Parathyroid adenoma (tissue), 2 donors: ENCODE data around the gene LMO4.

Experiments used
- H2AFZ ChIP-seq: fragments of 300-600 bp; sonication (generic); one replicate; pipeline ENCODE4 v1.7.0; 2017; ENCODE audit warnings: antibody characterized with exemption, mild to moderate bottlenecking
- H3K27ac ChIP-seq: fragments of 300-600 bp; sonication (generic); one replicate; pipeline ENCODE4 v1.7.0; 2017
- H3K27me3 ChIP-seq: fragments of 300-600 bp; sonication (generic); one replicate; pipeline ENCODE4 v1.7.0; 2017; ENCODE audit warnings: low read length; ENCODE audit not compliant: control insufficient read depth, insufficient read depth
- H3K36me3 ChIP-seq: fragments of 300-600 bp; sonication (generic); one replicate; pipeline ENCODE4 v1.7.0; 2017; ENCODE audit warnings: low read length; ENCODE audit not compliant: control insufficient read depth, insufficient read depth
- H3K4me1 ChIP-seq: fragments of 300-600 bp; sonication (generic); one replicate; pipeline ENCODE4 v1.7.0; 2017; ENCODE audit warnings: control low read depth
- H3K4me2 ChIP-seq: fragments of 300-600 bp; sonication (generic); one replicate; pipeline ENCODE4 v1.7.0; 2017; ENCODE audit warnings: low read length
- H3K4me3 ChIP-seq: fragments of 300-600 bp; sonication (generic); one replicate; pipeline ENCODE4 v1.7.0; 2017; ENCODE audit warnings: low read depth, low read length
- H3K79me2 ChIP-seq: fragments of 300-600 bp; sonication (generic); one replicate; pipeline ENCODE4 v1.7.0; 2017; ENCODE audit warnings: control low read depth
- H3K9ac ChIP-seq: fragments of 300-600 bp; sonication (generic); one replicate; pipeline ENCODE4 v1.7.0; 2017; ENCODE audit warnings: mild to moderate bottlenecking
- H3K9me3 ChIP-seq: fragments of 300-600 bp; sonication (generic); one replicate; pipeline ENCODE4 v1.7.0; 2017; ENCODE audit warnings: low read length; ENCODE audit not compliant: control insufficient read depth
- CTCF ChIP-seq: fragments of 300-600 bp; sonication (generic); IDR thresholded peaks from one replicate; pipeline ENCODE4 v1.7.0; 2017; ENCODE audit warnings: antibody characterized with exemption, mild to moderate bottlenecking
- donor health status: primary hyperparathyroidism.

The LMO4 gene

GRCh38 chr1:87296206-87296605, 32.5 kb upstream of the LMO4 start:
- Histone ChIP-seq H3K4me1 (no peaks in the 10 kb centered on the region), H3K27ac (no peak overlapping the region), H3K9me3 (no peaks in the 10 kb centered on the region), H3K79me2 (no peaks in the 10 kb centered on the region), H3K4me3 (no peak overlapping the region), H3K36me3 (no peaks in the 10 kb centered on the region), H3K9ac (no peak overlapping the region), H3K4me2 (no peak overlapping the region), H2AFZ (no peak overlapping the region), H3K27me3 (no peaks in the 10 kb centered on the region)
- TF ChIP-seq CTCF = no peak

GRCh38 chr1:87299661-87300060, 29.0 kb upstream of the LMO4 start:
- Histone ChIP-seq H3K4me1 (no peaks in the 10 kb centered on the region), H2AFZ (no peak overlapping the region), H3K4me2 (no peak overlapping the region), H3K9me3 (no peaks in the 10 kb centered on the region), H3K9ac (no peak overlapping the region), H3K27me3 (no peaks in the 10 kb centered on the region), H3K79me2 (no peaks in the 10 kb centered on the region), H3K4me3 (no peak overlapping the region), H3K27ac (no peak overlapping the region), H3K36me3 (no peaks in the 10 kb centered on the region)
- TF ChIP-seq CTCF = no peak

GRCh38 chr1:87300628-87301027, 28.1 kb upstream of the LMO4 start:
- H3K27ac ChIP-seq = no peak overlapping the region
- no peak for TF ChIP-seq CTCF
- H3K27me3 ChIP-seq = no peaks in the 10 kb centered on the region
- no peaks in the 10 kb centered on the region for H3K9me3 ChIP-seq
- no peaks in the 10 kb centered on the region for H3K4me1 ChIP-seq
- H3K36me3 ChIP-seq = no peaks in the 10 kb centered on the region
- H3K9ac ChIP-seq = no peak overlapping the region
- H3K4me2 ChIP-seq = no peak overlapping the region
- no peaks in the 10 kb centered on the region for H3K79me2 ChIP-seq
- H3K4me3 ChIP-seq = no peak overlapping the region
- H2AFZ ChIP-seq = no peak overlapping the region

GRCh38 chr1:87305151-87305550, 23.5 kb upstream of the LMO4 start:
- Histone ChIP-seq H3K4me3 (no peak overlapping the region), H3K27me3 (no peaks in the 10 kb centered on the region), H2AFZ (no peak overlapping the region), H3K27ac (no peak overlapping the region), H3K4me1 (no peaks in the 10 kb centered on the region), H3K9ac (no peak overlapping the region), H3K79me2 (no peaks in the 10 kb centered on the region), H3K9me3 (no peaks in the 10 kb centered on the region), H3K36me3 (no peaks in the 10 kb centered on the region), H3K4me2 (no peak overlapping the region)
- TF ChIP-seq CTCF = no peak

GRCh38 chr1:87305762-87306161, 22.9 kb upstream of the LMO4 start:
- Histone ChIP-seq H3K4me1 (no peaks in the 10 kb centered on the region), H3K4me3 (no peak overlapping the region), H3K27me3 (no peaks in the 10 kb centered on the region), H3K9me3 (no peaks in the 10 kb centered on the region), H3K27ac (no peak overlapping the region), H3K9ac (no peak overlapping the region), H3K36me3 (no peaks in the 10 kb centered on the region), H2AFZ (no peak overlapping the region), H3K4me2 (no peak overlapping the region), H3K79me2 (no peaks in the 10 kb centered on the region)
- no peak for TF ChIP-seq CTCF
